ENCODE measurements around the gene SLAMF7.
A peak's percentile ranks its signal among the peaks of the same experiment; 100 is the strongest.
"Not testable (repeated sequence)": the region's sequence is repeated elsewhere in the genome, so short reads cannot be mapped to it uniquely, and the experiment has no call there.

Gene SLAMF7

GRCh38 chr1:160778976-160779375, 39.9 kb downstream of the SLAMF7 start:
- no peak for DNase-seq

- peak; percentile 51 for DNase-seq
Measured at GRCh38 chr1:160779626-160780397, 40.8 kb downstream of the SLAMF7 start.

- no peak for DNase-seq
Measured at GRCh38 chr1:160780398-160780755, 41.3 kb downstream of the SLAMF7 start.

- no peak for DNase-seq
Measured at GRCh38 chr1:160781186-160781766, 42.2 kb downstream of the SLAMF7 start.

GRCh38 chr1:160781914-160782689, 43.1 kb downstream of the SLAMF7 start:
- DNase-seq = no peak

- not testable (repeated sequence) for DNase-seq
Measured at GRCh38 chr1:160782988-160783765, 44.1 kb downstream of the SLAMF7 start.

- no peak for DNase-seq
Measured at GRCh38 chr1:160789051-160789701, 50.1 kb downstream of the SLAMF7 start.

- no peak for DNase-seq
Measured at GRCh38 chr1:160789702-160790611, 50.9 kb downstream of the SLAMF7 start.

GRCh38 chr1:160794376-160794775, 55.3 kb downstream of the SLAMF7 start:
- DNase-seq = no peak

- peak; percentile 72 for DNase-seq
Measured at GRCh38 chr1:160795951-160796383, 56.9 kb downstream of the SLAMF7 start, which contains the start of gene LY9. Gene LY9 (plus strand): TSS chr1:160796174. CDS start chr1:160796188, 14 bp downstream.

GRCh38 chr1:160797271-160797709, 58.2 kb downstream of the SLAMF7 start:
- DNase-seq = no peak

GRCh38 chr1:160797861-160798273, 58.8 kb downstream of the SLAMF7 start:
- DNase-seq = peak; percentile 52

GRCh38 chr1:160798439-160798838, 59.4 kb downstream of the SLAMF7 start:
- DNase-seq = no peak

GRCh38 chr1:160799641-160800040, 60.6 kb downstream of the SLAMF7 start:
- DNase-seq = no peak

GRCh38 chr1:160800142-160800541, 61.1 kb downstream of the SLAMF7 start:
- DNase-seq = no peak

GRCh38 chr1:160800645-160801408, 61.8 kb downstream of the SLAMF7 start:
- DNase-seq = no peak

GRCh38 chr1:160801836-160802580, 63.0 kb downstream of the SLAMF7 start:
- no peak for DNase-seq

Data from activated CD8-positive, alpha-beta memory T cell treated with anti-CD3 and anti-CD28 coated beads, Interleukin-2, amount 50 U/mL, for 4 hours (primary cell).